SJCRH30 (cell line): ENCODE measurements around the gene APRT. TPM values are rescaled to one million over a fixed set of nuclear protein-coding genes. Genes with fewer than 3 reads are reported as not detected.

Experiments
- DNase-seq, 2 experiments: peaks; one replicate each; pipeline ENCODE4 v3.0.0-alpha.2; 2015 to 2020
- H3K27ac ChIP-seq: fragments of 250-450 bp; sonication (Bioruptor Pico); 2 replicates; pipeline ENCODE4 v1.5.1; 2020; ENCODE audit warnings: mild to moderate bottlenecking, moderate library complexity
- H3K27me3 ChIP-seq: fragments of 250-450 bp; sonication (Bioruptor Pico); 2 replicates; pipeline ENCODE4 v1.5.1; 2020; ENCODE audit warnings: mild to moderate bottlenecking, moderate library complexity
- H3K36me3 ChIP-seq: fragments of 250-450 bp; sonication (Bioruptor Pico); 2 replicates; pipeline ENCODE4 v1.5.1; 2020; ENCODE audit warnings: mild to moderate bottlenecking, moderate library complexity
- H3K4me1 ChIP-seq: fragments of 250-450 bp; sonication (Bioruptor Pico); 2 replicates; pipeline ENCODE4 v1.5.1; 2020; ENCODE audit warnings: mild to moderate bottlenecking, moderate library complexity
- H3K4me3 ChIP-seq: fragments of 250-450 bp; sonication (Bioruptor Pico); 2 replicates; pipeline ENCODE4 v1.5.1; 2020; ENCODE audit warnings: mild to moderate bottlenecking, moderate library complexity
- H3K9me3 ChIP-seq: fragments of 250-450 bp; sonication (Bioruptor Pico); replicated peaks from 2 replicates; pipeline ENCODE4 v1.5.1; 2020; ENCODE audit warnings: mild to moderate bottlenecking, moderate library complexity
- total RNA-seq: library from RNA; depleted of rRNA; stranded (reverse); fragments of >200 nt; shearing (Covaris generic); gene quantifications from 2 replicates; pipeline ENCODE4 v1.2.3, GENCODE V29; 2014; rRNA removed

Gene APRT
- total RNA-seq, 1 experiment from 2014 or later = 43.4 TPM

- no peaks in the 10 kb centered on the region for H3K27me3 ChIP-seq
- H3K4me3 ChIP-seq = no peak overlapping the region
- H3K36me3 ChIP-seq = no peaks in the 10 kb centered on the region
- no peak for DNase-seq
- H3K9me3 ChIP-seq = no peaks in the 10 kb centered on the region
- no peak overlapping the region for H3K27ac ChIP-seq
- H3K4me1 ChIP-seq = peaks cover 7% of the 10 kb centered on the region
Measured at GRCh38 chr16:88762258-88762870, 49.4 kb downstream of the APRT start.

GRCh38 chr16:88761830-88762229, 49.9 kb downstream of the APRT start:
- Histone ChIP-seq H3K36me3 (no peaks in the 10 kb centered on the region), H3K27me3 (no peaks in the 10 kb centered on the region), H3K4me1 (peaks cover 7% of the 10 kb centered on the region), H3K27ac (no peak overlapping the region), H3K4me3 (no peak overlapping the region), H3K9me3 (no peaks in the 10 kb centered on the region)
- no peak for DNase-seq

GRCh38 chr16:88761143-88761534, 50.6 kb downstream of the APRT start:
- H3K27ac ChIP-seq = no peak overlapping the region
- no peaks in the 10 kb centered on the region for H3K9me3 ChIP-seq
- no peaks in the 10 kb centered on the region for H3K36me3 ChIP-seq
- H3K4me3 ChIP-seq = no peak overlapping the region
- H3K27me3 ChIP-seq = no peaks in the 10 kb centered on the region
- DNase-seq = no peak
- H3K4me1 ChIP-seq = peaks cover 7% of the 10 kb centered on the region

- no peaks in the 10 kb centered on the region for H3K36me3 ChIP-seq
- DNase-seq = no peak
Measured at GRCh38 chr16:88760424-88761142, 51.1 kb downstream of the APRT start.

GRCh38 chr16:88759976-88760350, 51.8 kb downstream of the APRT start:
- no peaks in the 10 kb centered on the region for H3K36me3 ChIP-seq
- DNase-seq = no peak
- no peak overlapping the region for H3K4me3 ChIP-seq
- no peaks in the 10 kb centered on the region for H3K27me3 ChIP-seq
- H3K4me1 ChIP-seq = peaks cover 14% of the 10 kb centered on the region
- H3K27ac ChIP-seq = no peak overlapping the region
- H3K9me3 ChIP-seq = no peaks in the 10 kb centered on the region

More at GRCh38 chr16:88760424-88761142, 51.1 kb downstream of the APRT start:
- no peaks in the 10 kb centered on the region for H3K9me3 ChIP-seq
- no peaks in the 10 kb centered on the region for H3K27me3 ChIP-seq
- H3K27ac ChIP-seq = no peak overlapping the region
- H3K4me1 ChIP-seq = peaks cover 7% of the 10 kb centered on the region
- no peak overlapping the region for H3K4me3 ChIP-seq

Other genes starting within 250 kb of the APRT start
- 19.2 and 21.0 TPM in 2 replicates for gene ZC3H18, start 241.5 kb downstream of the APRT start, total RNA-seq
- gene IL17C, start 173.4 kb downstream of the APRT start, total RNA-seq = not detected in 2 replicates
- gene CYBA, start 160.9 kb downstream of the APRT start, total RNA-seq = 0.24 and 0.76 TPM in 2 replicates
- 12.6 and 21.0 TPM in 2 replicates for gene MVD, start 148.8 kb downstream of the APRT start, total RNA-seq
- gene SNAI3, start 125.4 kb downstream of the APRT start, total RNA-seq = 0.47 and 0.56 TPM in 2 replicates
- gene RNF166, start 105.5 kb downstream of the APRT start, total RNA-seq = 10.4 and 10.7 TPM in 2 replicates
- gene CTU2, start 105.4 kb downstream of the APRT start, total RNA-seq = 10.3 and 11.5 TPM in 2 replicates
- 23.8 and 28.1 TPM in 2 replicates for gene PIEZO1, start 26.7 kb downstream of the APRT start, total RNA-seq
- gene CDT1, start 8.1 kb downstream of the APRT start, total RNA-seq = 24.3 and 27.2 TPM in 2 replicates
- gene GALNS, start 45.0 kb upstream of the APRT start, total RNA-seq = 10.4 and 11.1 TPM in 2 replicates
- gene TRAPPC2L, start 45.2 kb upstream of the APRT start, total RNA-seq = 34.3 and 36.9 TPM in 2 replicates
- gene PABPN1L, start 54.7 kb upstream of the APRT start, total RNA-seq = 0.25 TPM in 1 of 2 replicates, not detected in the other
- gene CBFA2T3, start 165.3 kb upstream of the APRT start, total RNA-seq = 1.8 and 3.5 TPM in 2 replicates